Mesenchymal stem cell (in vitro differentiated cells and primary cell): ENCODE measurements around the gene CELF2.

Experiments used
- DNase-seq: peaks from one replicate; pipeline ENCODE4 v3.0.0-alpha.2; 2013
- H2AFZ ChIP-seq: one replicate; pipeline ENCODE4 v1.6.1; 2013; ENCODE audit warnings: low read depth, mild to moderate bottlenecking, control low read depth, inconsistent platforms, low read length, moderate library complexity
- H2AK5ac ChIP-seq: 2 replicates; pipeline ENCODE4 v1.6.1; 2013; ENCODE audit warnings: low read length, moderate library complexity, mild to moderate bottlenecking, inconsistent platforms; ENCODE audit not compliant: severe bottlenecking
- H2BK120ac ChIP-seq: one replicate; pipeline ENCODE4 v1.6.1; 2013; ENCODE audit warnings: low read depth, mild to moderate bottlenecking, inconsistent platforms, low read length, moderate library complexity
- H2BK12ac ChIP-seq, 2 experiments: one replicate each; pipeline ENCODE4 v1.6.1; 2013; ENCODE audit warnings: inconsistent platforms in 2 of 2, low read length in 2 of 2, mild to moderate bottlenecking in 2 of 2, moderate library complexity in 2 of 2, control low read depth in 1 of 2
- H2BK15ac ChIP-seq: one replicate; pipeline ENCODE4 v1.6.1; 2013; ENCODE audit warnings: mild to moderate bottlenecking, low read depth, inconsistent platforms; ENCODE audit not compliant: poor library complexity, severe bottlenecking
- H2BK5ac ChIP-seq: 2 replicates; pipeline ENCODE4 v1.6.1; 2013; ENCODE audit warnings: low read depth, mild to moderate bottlenecking, low read length, control low read depth, inconsistent platforms; ENCODE audit not compliant: poor library complexity, severe bottlenecking
- H3K14ac ChIP-seq, 2 experiments: one replicate each; pipeline ENCODE4 v1.6.1; 2013; ENCODE audit warnings: inconsistent platforms in 2 of 2, low read length in 2 of 2, control low read depth in 1 of 2, mild to moderate bottlenecking in 1 of 2, moderate library complexity in 1 of 2
- H3K18ac ChIP-seq, 2 experiments: one replicate each; pipeline ENCODE4 v1.6.1; 2013; ENCODE audit warnings: inconsistent platforms in 2 of 2, low read length in 2 of 2, control low read depth in 1 of 2, low read depth in 1 of 2, mild to moderate bottlenecking in 1 of 2
- H3K23ac ChIP-seq, 2 experiments: one replicate each; pipeline ENCODE4 v1.6.1; 2013; ENCODE audit warnings: inconsistent platforms in 2 of 2, low read length in 2 of 2, mild to moderate bottlenecking in 2 of 2, moderate library complexity in 2 of 2, control low read depth in 1 of 2
- H3K27ac ChIP-seq: 2 replicates; pipeline ENCODE4 v1.5.1; 2013; ENCODE audit warnings: mild to moderate bottlenecking, moderate library complexity, low read length, control low read depth, inconsistent platforms; ENCODE audit not compliant: poor library complexity, severe bottlenecking
- H3K27me3 ChIP-seq, 2 experiments: 2 replicates each; pipeline versions ENCODE4 v1.6.1 to v1.7.0; 2013; ENCODE audit warnings: low read length in 2 of 2, mild to moderate bottlenecking in 2 of 2, moderate library complexity in 2 of 2, control low read depth in 1 of 2, inconsistent platforms in 1 of 2; ENCODE audit not compliant: control insufficient read depth in 1 of 2, insufficient read depth in 1 of 2
- H3K36me3 ChIP-seq, 2 experiments: 2 replicates each; pipeline versions ENCODE4 v1.6.1 to v1.7.0; 2013; ENCODE audit warnings: low read length in 2 of 2, control low read depth in 1 of 2, inconsistent platforms in 1 of 2, low read depth in 1 of 2, mild to moderate bottlenecking in 1 of 2; ENCODE audit not compliant: insufficient read depth in 2 of 2, control insufficient read depth in 1 of 2
- H3K4ac ChIP-seq, 2 experiments: one replicate each; pipeline ENCODE4 v1.6.1; 2013; ENCODE audit warnings: inconsistent platforms in 2 of 2, low read length in 2 of 2, mild to moderate bottlenecking in 2 of 2, moderate library complexity in 2 of 2, control low read depth in 1 of 2, low read depth in 1 of 2
- H3K4me1 ChIP-seq: 2 replicates; pipeline ENCODE4 v1.6.1; 2013; ENCODE audit warnings: low read depth, low read length, control low read depth; ENCODE audit not compliant: control insufficient read depth, insufficient read depth
- H3K4me2 ChIP-seq: 2 replicates; pipeline ENCODE4 v1.6.1; 2013; ENCODE audit warnings: low read length, mild to moderate bottlenecking, inconsistent platforms; ENCODE audit not compliant: poor library complexity, severe bottlenecking
- H3K4me3 ChIP-seq, 2 experiments: 2 replicates each; pipeline versions ENCODE4 v1.5.1 to v1.7.0; 2013; ENCODE audit warnings: low read length in 2 of 2, mild to moderate bottlenecking in 2 of 2, control low read depth in 1 of 2, low read depth in 1 of 2; ENCODE audit not compliant: insufficient read depth in 1 of 2
- H3K79me1 ChIP-seq: replicated peaks from 2 replicates; pipeline ENCODE4 v1.6.1; 2013; ENCODE audit warnings: mild to moderate bottlenecking, control low read depth, low read length, inconsistent platforms; ENCODE audit not compliant: poor library complexity, severe bottlenecking
- H3K9ac ChIP-seq: 2 replicates; pipeline ENCODE4 v1.7.0; 2013; ENCODE audit warnings: mild to moderate bottlenecking, low read length, moderate library complexity
- H3K9me3 ChIP-seq: 2 replicates; pipeline ENCODE4 v1.7.0; 2013; ENCODE audit warnings: mild to moderate bottlenecking, low read length; ENCODE audit not compliant: control insufficient read depth
- H4K8ac ChIP-seq: one replicate; pipeline ENCODE4 v1.6.1; 2013; ENCODE audit warnings: inconsistent platforms, mild to moderate bottlenecking, low read length, moderate library complexity
- H4K91ac ChIP-seq: one replicate; pipeline ENCODE4 v1.6.1; 2013; ENCODE audit warnings: mild to moderate bottlenecking, low read length, inconsistent platforms
- WGBS: methylation state at CpG from one replicate; pipeline ENCODE4 v1.1.7; 2013; ENCODE audit warnings: mixed read lengths; 5-methylcytosine and 5-hydroxymethylcytosine counted together

The CELF2 gene

DNA sequence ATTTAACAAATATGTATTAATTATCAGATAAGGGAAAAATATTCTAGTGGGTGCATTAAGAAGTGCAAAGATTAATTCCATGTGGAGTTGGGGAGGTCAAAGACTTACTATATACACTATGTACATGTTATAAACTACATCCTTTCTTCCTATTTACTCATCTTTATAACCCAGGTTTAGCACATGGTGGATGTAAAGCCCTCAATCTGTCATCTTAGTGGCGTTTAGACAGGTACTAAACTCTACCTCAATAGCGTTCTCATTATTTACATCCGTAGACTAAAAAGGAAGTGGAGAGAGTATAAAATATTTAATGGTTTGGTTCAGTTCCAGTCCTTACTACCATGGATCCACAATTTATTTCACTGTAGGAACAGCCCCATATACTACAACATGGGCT is 14.8 kb upstream of the CELF2 start:
- Histone ChIP-seq H3K4me2 (no peak overlapping the region), H2BK15ac (no peak overlapping the region), H4K91ac (no peak overlapping the region), H3K9ac (no peak overlapping the region), H3K4me1 (no peaks in the 10 kb centered on the region), H3K27ac (no peak overlapping the region), H3K79me1 (no peaks in the 10 kb centered on the region), H2AK5ac (no peak overlapping the region), H3K4ac (no peak overlapping the region), H3K23ac (no peak overlapping the region), H2AFZ (no peak overlapping the region), H4K8ac (no peak overlapping the region), H2BK12ac (no peak overlapping the region), H3K9me3 (no peaks in the 10 kb centered on the region), H3K4me3 (no peak overlapping the region), H3K36me3 (no peaks in the 10 kb centered on the region), H2BK120ac (no peak overlapping the region), H2BK5ac (no peak overlapping the region), H3K27me3 (no peaks in the 10 kb centered on the region), H3K18ac (no peak overlapping the region), H3K14ac (no peak overlapping the region)
- no peak for DNase-seq
- no CpG with 5 or more reads among the region's 3 CpGs for WGBS

DNA sequence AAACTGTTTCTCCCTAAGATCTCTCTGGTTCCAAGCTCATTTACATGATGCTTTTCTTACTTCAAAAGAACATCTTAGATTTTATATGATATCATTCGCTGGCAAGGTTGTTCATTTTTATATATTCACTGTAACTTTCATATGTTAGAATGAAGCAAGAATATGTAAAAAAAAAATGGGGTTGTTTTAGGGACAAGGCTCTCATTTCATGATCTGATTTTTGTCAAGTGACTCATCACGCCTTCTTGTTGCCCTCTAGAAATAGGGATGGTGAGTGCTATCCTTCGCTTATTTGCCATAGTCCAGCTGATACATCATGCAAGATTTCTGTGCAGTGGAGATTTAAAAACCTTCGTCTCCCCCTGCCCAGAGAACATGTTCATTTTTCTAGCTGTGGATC is 14.0 kb upstream of the CELF2 start:
- Histone ChIP-seq H2BK12ac (no peak overlapping the region), H3K23ac (no peak overlapping the region), H3K4me1 (no peaks in the 10 kb centered on the region)

DNA sequence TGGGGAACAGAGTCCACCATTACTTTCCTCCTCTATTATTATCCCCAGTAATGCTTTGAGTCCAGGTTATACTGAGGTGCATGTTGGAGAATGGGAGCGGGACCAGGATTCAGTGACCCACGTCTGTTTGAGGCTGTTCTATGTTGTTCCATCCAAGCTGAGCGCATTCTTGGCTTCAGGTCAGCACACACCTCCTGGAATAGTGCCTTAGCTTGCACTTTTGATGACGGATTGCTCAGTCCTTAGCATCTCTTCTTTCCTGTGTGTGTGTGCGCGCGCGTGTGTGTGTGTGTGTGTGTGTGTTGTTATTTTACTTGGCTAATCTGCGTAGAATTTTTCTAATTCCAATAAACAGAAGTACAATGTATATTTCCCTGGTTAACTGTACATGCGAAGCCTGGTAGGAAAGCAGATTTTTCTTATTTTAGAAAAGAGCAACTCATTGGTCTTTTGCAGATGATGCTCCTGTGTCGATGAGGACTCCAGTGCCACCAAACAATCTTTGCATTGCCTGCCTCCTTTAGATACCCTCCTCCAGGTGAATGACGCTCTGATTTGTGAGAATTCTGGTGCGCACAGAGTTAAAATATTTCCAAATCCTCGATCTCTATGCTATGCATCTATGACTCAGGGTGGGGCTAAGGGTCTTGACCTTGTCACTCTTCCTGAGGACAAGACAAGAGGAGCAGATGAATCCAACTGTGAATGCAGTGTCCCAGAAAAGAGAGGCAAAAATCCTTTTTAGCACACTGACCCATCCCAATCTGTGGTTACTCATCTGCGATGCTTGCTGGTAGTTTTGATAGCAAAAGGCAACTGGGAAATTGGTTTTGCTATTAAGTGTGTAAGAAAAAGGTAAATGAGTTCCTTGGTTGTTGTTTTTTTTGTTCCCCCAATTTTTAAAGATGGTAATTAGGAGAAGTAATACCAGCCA is 13.3 kb upstream of the CELF2 start:
- no peaks in the 10 kb centered on the region for H3K27me3 ChIP-seq
- H3K14ac ChIP-seq: no peak overlapping the region
- H2BK120ac ChIP-seq: no peak overlapping the region
- H3K9ac ChIP-seq: no peak overlapping the region
- H2AFZ ChIP-seq: no peak overlapping the region
- DNase-seq: no peak
- H3K23ac ChIP-seq: no peak overlapping the region
- H3K18ac ChIP-seq: no peak overlapping the region
- no peak overlapping the region for H2BK5ac ChIP-seq
- no peak overlapping the region for H2AK5ac ChIP-seq
- H4K8ac ChIP-seq: no peak overlapping the region
- H3K4me2 ChIP-seq: no peak overlapping the region
- no peak overlapping the region for H3K4ac ChIP-seq
- no peaks in the 10 kb centered on the region for H3K79me1 ChIP-seq
- no peak overlapping the region for H3K27ac ChIP-seq
- no peaks in the 10 kb centered on the region for H3K4me1 ChIP-seq
- H3K4me3 ChIP-seq: no peak overlapping the region
- 89% methylated on average over 10 of the region's 15 CpGs for WGBS
- no peaks in the 10 kb centered on the region for H3K36me3 ChIP-seq
- no peak overlapping the region for H4K91ac ChIP-seq
- no peaks in the 10 kb centered on the region for H3K9me3 ChIP-seq
- no peak overlapping the region for H2BK15ac ChIP-seq
- no peak overlapping the region for H2BK12ac ChIP-seq

More for the DNA sequence above, 14.0 kb upstream of the CELF2 start:
- H3K4me2 ChIP-seq: no peak overlapping the region
- H3K36me3 ChIP-seq: no peaks in the 10 kb centered on the region
- H3K18ac ChIP-seq: no peak overlapping the region
- no peak overlapping the region for H3K27ac ChIP-seq
- peak overlapping the region; percentile 42 for H3K9ac ChIP-seq
- no peak overlapping the region for H2AFZ ChIP-seq
- no peak overlapping the region for H2AK5ac ChIP-seq
- H2BK15ac ChIP-seq: no peak overlapping the region
- 88% methylated on average over 3 of the region's 4 CpGs for WGBS
- no peak overlapping the region for H3K4ac ChIP-seq
- H3K14ac ChIP-seq: no peak overlapping the region
- H3K27me3 ChIP-seq: no peaks in the 10 kb centered on the region
- no peak overlapping the region for H4K91ac ChIP-seq
- H3K79me1 ChIP-seq: no peaks in the 10 kb centered on the region
- no peak for DNase-seq
- no peak overlapping the region for H2BK5ac ChIP-seq
- H3K9me3 ChIP-seq: no peaks in the 10 kb centered on the region
- no peak overlapping the region for H3K4me3 ChIP-seq
- H2BK120ac ChIP-seq: no peak overlapping the region
- H4K8ac ChIP-seq: no peak overlapping the region

DNA sequence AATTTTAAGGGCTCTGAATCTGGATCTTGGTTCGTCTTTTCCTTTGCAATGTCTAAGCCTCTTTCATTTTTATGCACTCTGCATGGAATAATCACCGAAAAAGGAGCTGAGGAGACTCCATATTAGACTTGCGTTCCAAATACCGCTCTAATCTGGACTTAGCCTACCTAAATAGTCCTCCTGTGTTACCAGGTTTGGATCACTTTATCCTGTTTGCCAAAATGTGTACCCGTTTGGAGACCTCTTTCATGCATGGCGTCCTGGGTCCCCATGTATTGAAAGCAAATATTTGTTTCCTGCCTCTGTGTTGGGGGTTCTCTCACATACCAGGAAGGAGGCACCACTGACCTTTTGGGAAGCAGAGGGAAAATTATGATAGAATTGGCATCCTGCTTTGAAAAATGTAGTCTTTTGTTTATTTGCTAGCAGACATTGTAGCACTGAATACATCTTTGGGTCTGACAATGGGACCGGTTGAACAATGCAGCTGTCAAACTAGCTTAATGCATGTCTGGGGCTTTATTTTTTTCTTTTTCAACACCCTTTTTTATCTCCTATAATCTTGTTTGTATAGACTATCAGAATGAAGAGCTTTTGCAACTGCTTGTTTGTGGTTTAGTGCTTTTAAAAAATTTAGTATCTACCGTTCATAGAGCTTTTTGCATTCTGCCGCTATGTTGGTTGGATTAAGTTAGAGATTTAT is 11.8 kb upstream of the CELF2 start:
- Histone ChIP-seq H3K9ac (no peak overlapping the region), H2BK15ac (no peak overlapping the region), H3K79me1 (no peaks in the 10 kb centered on the region), H2AK5ac (no peak overlapping the region), H2BK5ac (no peak overlapping the region), H4K91ac (no peak overlapping the region), H2AFZ (no peak overlapping the region), H2BK12ac (no peak overlapping the region), H2BK120ac (no peak overlapping the region), H3K14ac (no peak overlapping the region), H3K4me1 (no peaks in the 10 kb centered on the region), H3K4me3 (no peak overlapping the region), H3K23ac (no peak overlapping the region), H3K4me2 (no peak overlapping the region), H3K9me3 (no peaks in the 10 kb centered on the region), H4K8ac (no peak overlapping the region), H3K27ac (no peak overlapping the region), H3K36me3 (no peaks in the 10 kb centered on the region), H3K18ac (no peak overlapping the region), H3K27me3 (no peaks in the 10 kb centered on the region), H3K4ac (no peak overlapping the region)
- WGBS: 87% methylated on average over 6 of the region's 9 CpGs
- no peak for DNase-seq
